NCI-H2081 treated with DMSO at 0.1 percent for 48 hours (cell line): ENCODE results near the gene DNAJB6.

ENCODE experiments used
- DNase-seq: peaks from one replicate; lab custom pipeline; 2025; lab: John Stamatoyannopoulos, UW

Gene DNAJB6

DNA sequence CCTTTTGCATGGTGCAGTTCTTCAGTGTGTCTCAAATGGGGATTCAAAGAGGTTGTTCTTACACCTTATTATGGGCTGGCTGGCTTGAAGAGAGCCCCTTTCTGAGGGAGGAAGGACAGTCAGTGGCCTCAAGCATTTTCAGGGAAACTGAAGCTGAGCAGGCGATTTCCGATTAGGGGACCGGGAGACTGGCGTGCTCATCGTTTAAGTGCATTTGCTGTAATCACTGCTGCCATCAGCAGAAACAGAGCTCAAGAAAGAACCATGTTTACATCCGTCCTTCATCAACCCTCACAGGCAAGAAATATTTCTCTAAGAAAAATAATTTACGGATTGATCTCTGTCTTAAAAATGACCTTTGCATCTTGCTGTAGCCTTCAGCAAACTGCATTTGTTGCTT lies 32.2 kb downstream of the DNAJB6 start:
- DNase-seq, result no peak

DNA sequence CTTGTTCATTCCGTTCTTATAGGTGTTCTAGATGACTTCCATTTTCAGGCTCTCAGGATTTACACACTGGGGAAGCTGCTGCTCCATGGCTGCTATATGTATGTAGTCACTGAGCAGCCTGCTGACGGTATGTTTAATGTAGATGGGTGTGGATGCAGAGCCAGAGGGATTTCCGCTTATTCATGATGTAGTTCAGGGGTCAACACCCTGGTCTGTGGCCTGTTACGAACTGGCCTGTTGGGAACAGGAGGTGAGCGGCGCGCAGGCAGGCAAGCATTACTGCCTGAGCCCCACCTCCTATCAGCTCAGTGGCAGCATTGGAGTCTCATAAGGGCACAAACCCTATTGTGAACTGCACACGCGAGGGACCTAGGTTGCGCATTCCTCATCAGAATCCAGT lies 33.9 kb downstream of the DNAJB6 start:
- no peak for DNase-seq

DNA sequence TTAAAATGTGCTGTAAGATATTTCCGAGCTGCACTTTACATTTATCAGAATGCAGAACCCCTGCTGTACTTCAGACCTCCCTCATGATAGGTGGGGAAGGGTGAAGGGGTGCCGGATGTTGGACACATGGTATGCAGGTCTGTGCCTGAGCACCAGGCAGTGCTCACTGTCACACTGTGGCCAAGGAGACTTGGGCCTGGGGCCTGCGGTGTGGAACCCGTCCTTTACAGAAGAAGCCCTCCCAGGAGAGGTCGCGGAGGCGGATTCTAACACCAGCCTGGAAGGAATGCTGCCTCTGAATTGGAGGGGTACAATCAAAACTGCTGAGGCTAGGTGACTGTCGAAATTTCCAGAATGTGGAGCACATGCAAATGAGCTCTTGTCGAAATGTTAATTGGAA lies 34.5 kb downstream of the DNAJB6 start:
- DNase-seq, result no peak

DNA sequence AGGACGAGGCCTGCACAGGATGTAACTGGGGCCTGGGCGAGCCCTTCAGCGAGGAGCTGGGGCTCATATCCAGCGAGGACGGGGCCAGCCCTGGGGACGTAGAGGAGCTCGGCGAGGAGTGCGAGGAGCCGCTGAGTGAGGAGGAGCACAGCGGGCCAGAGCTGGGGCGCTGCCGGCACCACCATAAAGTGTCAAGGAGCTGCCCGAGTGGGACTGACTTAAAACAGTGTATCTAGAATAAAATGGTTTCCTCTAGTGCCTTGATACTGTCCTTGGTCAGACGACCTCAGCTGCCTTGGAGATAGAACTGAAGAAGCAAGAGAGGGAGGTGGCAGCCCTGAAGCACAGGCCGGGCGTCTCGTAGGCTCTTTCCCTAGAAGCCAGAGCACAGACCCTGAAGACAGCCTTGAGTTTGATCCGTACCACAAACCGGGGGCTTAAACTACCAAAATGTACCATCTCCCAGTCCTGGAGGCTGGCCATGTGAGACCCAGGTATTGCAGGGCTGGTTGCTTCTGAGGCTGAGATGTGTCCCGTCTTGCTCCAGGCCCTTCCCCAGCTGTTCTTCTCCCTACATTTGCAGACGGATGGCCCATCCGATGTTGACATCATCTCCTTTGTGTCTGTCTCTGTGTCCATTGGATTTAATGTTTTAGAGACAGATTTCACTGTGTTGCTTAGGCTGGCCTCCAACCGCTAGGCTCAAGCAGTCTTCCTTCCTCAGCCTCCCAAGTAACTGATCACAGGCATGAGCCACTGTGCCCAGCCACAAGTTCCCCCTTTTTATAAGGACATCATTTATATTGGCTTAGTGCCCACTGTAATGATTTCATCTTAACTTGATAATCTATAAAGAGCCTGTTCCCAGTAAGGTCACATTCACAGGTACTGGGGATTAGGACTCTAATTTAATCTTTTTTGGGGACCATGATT lies 35.8 kb downstream of the DNAJB6 start:
- no peak for DNase-seq

DNA sequence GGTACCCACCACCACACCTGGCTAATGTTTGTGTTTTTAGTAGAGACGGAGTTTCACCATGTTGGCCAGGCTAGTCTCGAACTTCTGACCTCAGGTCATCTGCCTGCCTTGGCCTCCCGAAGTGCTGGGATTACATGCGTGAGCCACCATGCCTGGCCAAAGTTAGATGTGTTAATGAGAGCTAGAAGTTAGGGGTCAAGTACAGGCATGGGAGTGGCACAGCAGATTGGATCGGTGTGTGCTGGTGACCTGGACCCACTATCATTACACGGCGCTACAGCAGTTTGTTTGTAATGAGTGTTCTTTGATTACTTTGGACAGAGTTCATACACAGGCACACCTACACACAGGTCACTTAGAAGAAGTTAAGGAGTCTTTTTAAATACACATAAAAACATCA lies 36.7 kb downstream of the DNAJB6 start:
- DNase-seq, result no peak

DNA sequence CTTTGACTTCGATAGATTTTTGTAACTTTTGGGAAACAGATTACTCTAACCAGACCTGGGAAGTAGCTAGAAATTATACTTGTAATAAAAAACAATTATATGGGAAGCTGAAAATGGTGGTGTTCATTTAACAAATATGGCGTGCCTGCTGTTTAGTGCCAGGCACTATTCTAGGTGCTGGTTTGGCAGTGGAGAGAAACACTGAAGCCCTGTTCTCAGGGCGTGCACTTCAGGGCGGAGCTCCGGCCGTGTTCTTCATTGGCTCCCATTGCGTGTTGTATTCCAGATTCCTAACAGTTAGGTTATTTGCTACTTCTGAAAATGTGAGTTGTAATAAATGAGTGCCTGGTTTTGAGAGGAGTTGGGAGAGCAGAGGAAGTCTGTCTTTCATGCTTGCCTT lies 38.6 kb downstream of the DNAJB6 start:
- no peak for DNase-seq

DNA sequence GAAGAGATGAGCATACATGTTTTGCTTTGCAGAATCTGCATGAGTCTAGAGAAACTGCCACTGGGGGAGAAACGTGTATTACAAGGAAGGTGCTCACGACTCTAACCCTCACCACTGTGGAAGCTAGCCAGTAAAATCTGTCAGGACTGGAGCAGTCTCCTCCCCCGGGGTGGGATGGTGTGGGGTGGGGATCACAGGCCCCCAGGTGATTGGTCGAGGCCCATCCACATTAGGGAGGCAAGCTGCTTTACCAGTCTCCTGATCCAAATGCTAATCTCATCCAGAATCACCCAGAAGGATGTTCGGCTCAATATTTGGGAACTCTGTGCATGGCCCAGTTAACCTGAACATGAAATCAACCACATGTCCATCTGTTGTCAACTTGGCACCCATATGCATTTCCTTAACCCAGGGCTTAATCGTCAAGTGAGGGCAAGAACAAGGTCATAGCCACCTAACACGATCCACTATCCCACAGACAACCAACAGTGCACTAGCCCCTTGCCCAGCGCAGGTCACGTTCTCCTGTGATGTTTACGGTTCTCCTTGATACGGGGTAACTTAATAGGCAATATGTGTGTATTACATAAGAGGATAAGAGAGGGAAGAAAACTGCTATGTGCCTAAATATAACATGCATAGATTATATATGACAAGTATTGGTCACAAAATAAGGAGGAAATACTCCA lies 40.8 kb downstream of the DNAJB6 start:
- no peak for DNase-seq

DNA sequence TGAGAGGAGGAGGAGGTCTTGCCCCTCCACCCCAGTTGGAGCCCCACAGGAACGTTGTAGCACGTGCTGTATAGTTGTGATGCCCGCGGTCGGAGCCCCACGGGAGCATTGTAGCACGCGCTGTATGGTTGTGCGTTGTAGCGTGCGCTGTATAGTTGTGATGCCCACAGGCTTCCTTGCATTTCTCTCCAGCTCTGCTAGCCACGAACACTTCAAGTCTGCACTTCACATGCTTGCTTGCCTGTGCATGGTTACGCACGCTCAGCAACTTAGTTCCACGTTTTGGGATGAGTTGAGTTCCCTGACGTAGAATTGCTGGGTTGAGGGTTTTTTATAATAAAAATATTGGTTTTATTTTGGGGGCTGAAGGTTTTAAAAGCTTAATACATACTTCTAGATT lies 41.6 kb downstream of the DNAJB6 start:
- DNase-seq, result no peak

DNA sequence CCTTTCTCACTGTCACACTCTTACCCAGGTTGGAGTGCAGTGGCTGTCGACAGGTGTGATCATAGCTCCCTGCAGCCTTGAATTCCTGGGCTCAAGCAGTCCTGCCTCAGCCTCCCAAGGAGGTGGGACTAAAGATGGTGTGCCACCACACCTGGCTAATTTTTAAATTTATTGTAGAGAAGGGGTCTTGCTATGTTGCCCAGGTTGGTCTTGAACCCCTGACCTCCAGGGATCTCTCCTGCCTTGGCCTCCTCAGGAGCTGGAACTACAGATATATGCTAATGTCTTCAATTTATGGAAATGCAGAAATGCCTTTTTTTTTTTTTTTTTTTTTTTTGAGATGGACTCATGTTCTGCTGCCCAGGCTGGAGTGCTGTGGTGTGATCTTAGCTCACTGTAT lies 42.7 kb downstream of the DNAJB6 start:
- DNase-seq, result no peak

DNA sequence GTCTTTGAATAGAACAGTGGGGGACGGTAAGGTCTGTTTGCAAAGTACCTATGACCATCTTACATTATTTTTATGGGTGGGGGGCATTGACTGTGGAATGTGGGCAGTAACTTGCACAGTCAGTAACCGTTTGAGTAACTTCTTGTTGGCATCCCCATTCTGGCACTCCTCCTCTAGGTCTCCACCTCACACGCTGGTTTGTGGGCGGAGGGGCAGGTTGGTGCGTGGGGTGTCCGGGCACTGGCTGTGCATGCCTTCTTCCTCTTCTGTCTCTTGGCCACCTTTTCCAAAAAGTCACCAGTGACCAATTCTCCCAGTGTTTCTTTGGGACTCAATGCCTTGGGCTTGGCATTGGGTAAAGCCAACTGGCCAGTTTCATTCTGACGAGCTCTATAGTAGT lies 43.6 kb downstream of the DNAJB6 start:
- DNase-seq, result no peak

DNA sequence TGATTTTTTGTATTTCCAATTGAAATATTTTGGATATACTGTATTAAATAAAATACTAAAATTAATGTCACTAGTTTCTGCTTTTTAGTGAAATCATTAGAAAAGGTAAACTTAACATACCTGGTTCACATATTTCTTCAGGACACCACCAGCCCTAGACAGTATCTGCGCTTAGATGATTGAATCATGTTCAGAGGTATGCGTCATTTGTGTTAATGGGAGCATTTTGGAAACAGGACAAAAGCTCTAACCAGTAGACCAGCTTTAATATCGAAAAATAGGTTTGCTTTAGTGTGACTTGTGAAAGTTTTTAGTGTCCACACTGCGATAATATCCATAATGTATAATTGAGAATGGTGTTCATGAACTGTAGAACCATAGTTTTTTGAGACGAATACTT lies 47.1 kb downstream of the DNAJB6 start:
- DNase-seq, result no peak

DNA sequence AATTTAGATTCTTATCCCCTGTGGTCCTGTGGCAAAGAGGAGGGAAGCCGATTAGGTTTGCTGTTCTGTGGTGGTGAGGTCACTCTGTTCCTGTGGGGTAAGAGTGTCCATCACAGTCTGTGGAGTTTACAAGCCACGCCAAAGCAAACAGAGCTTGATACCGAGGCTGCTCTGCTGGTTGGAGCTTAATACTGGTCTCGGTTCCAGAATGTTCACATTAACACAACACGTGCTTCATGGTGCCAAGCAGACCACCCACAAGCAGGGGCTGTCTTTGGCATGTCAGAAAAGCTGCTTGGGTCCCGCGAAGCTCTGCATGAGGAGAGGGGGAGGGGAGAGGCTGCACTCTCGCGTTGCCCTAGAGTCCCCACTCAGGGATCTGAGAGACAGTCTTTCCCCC lies 47.5 kb downstream of the DNAJB6 start:
- DNase-seq, result no peak

DNA sequence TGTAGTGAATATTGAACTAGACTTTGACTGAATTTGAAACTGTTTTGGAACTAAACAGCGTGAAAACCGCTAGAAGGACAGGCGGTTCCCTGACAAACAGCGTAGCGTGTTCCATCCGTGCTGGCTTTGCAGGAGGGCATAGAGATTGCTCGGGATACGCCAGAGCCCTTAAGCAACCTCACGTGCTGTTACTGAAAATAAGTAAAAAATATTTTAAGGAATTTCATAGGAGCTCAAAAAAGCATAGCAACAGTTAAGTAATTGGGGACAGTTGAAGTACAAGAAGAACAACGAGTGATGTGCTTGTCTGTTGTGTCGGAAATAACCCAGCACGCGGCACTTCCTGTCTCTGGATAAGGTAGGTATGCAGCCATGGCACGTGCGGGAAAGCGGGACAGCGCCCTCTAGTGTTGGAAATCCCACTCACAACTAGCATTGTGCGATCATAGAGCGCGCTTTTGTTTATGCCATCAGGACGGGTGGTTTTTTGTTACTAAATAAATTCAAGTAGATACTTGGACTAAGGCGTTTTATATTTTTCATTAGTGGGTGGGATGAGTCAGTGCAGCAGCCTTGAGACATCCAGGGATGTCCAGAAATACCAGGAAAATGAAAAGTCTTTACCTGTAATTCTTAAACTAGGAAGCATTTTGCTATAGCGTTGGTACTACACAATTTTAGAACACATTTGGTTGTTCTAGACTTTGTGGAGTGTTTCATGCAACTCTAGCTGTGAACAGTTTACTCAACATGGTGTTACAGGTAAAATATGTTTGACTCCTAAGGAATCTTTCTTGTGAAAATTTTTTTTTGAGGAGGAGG lies 50.4 kb downstream of the DNAJB6 start:
- DNase-seq, result no peak

DNA sequence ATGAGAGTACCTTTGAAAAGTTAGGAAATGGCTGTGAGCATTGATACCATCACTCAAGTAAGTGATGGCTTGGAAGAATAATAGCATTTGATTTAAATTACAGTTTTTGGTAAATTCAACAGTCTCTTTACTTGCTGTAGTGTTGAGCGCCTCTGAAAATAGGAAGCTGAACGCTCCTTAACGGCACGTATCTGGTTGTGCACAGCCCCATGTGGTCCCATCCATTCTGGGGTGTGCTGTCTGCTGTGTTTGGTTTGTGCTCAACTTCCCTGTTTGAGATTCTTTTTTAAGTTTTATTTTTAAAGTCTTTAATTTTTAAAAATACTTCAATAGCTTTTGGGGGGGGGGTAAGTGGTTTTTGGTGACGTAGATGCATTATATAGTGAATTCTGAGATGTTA lies 51.5 kb downstream of the DNAJB6 start:
- DNase-seq, result no peak

DNA sequence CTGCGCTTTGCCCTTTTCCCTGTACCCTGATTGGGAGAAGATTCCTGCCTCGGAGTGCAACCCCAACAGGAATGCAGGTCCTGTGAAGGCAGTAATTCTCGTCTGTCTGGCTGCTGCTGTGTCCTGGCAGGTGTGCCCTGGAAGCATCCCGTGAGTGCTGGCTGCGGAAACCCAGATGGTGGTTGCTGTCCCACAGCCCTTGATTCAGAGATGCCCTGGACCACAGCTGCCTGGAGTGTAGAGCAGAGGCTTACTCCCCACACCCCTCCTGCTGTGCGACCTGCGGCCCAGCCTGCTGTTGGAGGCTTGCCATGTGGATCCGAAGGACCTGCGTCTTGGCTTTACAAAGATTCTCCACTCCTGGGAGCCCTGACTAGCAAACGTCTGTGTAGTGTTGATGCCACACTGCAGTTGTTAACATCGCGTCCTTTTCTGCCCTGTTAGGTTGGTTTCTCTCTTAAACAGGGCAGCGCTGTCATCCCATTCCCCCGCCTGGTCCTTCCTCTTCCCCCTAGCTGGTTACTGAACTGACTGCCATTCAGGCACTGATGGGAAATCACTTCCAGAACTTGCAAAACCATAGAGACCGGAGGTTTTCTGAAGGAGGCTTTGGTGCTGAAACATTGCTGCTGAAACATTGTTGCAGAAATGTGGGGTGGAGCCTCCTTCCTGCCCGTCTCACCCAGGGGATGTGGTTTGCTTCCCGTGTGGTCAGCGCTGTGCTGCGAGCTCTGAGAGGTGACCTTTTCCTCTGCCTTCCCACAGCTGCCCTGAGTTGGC lies 53.3 kb downstream of the DNAJB6 start:
- no peak for DNase-seq

DNA sequence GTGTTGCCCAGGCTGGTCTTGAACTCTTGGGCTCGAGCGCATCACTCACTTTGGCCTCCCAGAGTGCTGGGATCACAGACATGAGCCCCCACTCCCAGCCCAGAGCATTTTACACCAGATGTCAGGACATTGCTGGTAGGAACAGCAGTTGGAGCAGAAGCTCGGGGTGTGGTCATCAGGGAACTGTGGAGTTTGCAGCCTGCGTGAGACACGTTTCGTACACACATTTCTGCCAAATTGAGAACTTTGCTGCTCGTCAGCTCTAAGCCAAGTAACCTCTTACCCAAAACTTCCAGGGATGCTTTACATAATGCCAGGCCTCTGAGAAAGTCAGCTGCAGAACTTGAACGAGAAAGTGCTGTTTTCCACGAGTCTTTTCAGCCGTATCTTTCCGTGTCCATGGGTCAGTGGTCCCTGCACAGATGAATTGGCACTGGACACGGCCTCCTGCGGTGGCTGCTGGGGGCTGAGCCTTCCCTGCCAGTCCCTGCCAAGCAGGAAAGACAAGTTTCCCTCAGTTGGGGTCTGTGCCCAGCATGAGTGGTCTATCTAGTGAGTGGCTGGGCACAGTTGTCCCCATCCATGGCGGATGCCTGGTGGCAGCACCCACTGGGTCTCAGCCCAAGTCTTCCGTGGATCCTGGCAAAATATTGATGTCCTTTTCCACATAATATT lies 54.4 kb downstream of the DNAJB6 start:
- DNase-seq, result no peak

DNA sequence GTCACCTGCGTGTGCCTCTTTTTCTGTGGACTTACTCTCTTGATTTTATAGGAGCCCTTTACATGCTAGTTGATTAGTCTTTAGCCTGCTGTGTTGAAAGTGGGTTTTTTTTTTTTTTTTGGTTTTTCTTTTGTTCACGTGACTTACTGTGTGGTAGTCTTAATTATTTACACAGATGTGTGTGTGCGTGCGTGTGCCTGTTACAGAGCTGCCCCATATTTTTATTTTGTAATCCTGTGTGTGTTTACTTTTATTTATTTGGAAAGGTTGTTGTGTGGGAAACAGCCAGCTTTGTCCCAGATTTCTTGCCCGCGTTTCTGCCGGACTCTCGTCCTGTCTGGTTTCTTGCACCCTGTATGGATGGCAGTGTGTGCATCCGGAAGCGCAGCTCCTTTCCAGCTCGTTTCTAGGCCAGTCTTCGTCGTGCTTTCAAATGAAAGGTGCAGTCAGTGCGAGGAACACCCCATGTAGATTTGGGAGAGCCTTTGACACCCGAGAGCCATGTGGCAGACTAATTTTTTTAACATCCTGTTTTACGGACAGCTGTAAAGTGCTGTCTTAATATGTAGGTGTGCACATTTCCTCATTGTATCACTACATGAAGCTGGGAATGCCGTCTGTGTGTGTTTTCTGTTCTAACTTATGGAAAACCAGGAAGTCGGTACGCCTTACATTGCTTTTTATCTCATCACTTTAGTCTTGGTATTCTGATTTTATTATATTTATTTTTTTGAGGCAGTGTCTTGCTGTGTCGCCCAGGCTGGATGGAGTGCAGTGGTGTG lies 55.6 kb downstream of the DNAJB6 start:
- no peak for DNase-seq

DNA sequence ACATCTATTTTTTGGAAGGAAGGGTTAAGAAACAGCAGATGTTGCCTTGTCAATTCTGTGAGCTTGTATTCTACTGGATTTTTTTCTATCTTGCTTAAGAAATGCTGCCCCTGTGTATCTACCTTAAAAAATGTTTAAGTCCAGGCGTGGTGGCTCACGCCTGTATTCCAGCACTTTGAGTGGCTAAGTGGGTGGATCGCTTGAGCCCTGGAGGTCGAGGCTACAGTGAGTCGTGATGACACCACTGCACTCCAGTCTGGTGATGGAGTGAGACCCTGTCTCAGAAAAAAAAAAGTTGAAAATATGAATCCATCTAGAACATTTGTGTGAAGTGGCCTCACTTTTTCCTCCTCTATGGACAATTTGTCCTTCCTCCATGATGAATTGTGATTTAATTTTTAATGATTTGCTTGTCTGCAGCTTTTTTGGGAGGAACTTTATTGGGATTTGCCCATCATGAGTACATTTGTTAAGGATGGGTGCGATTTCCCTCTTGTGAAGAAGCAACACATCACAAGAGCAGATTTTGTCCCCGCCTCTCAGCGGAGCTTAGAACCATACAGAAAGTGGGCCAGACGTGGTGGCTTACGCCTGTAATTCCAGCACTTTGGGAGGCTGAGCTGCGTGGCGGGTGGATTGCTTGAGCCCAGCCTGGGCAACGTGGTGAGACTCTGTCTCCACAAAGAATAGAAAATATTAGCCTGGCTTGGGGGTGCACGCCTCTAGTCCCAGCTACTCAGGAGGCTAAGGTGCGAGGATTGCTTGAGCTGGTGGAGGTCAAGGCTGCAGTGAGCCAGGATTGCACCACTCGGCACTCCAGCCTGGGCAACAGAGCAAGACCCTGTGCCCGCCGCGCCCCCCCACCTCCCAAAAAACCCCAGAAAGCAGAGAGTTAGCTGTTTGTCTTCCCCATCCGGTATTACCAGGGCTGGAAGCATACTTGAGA lies 57.7 kb downstream of the DNAJB6 start:
- DNase-seq, result no peak

DNA sequence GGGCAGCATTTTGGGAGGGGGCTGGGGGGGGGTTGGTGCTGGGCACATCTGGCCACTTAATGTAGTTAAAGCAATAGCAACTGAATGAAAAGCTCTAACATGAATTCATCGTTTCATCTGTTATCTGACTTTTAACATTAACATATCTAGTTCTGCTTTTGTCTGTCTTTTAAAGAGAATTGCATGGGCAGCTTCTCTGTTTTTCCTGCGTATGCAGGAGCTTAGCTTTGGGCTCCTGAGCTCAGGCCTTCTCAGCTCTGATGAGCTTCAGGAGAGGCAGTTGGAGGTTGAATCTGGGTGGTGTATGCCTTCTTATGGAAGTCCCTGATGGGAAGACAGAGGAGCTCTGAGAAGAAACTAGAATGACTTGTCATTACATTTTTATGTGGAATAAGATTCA lies 58.4 kb downstream of the DNAJB6 start:
- DNase-seq, result no peak
